Mucosa of descending colon (tissue), 3 donors: ENCODE results near the gene SAMD4A. TPM values are rescaled to one million over a fixed set of nuclear protein-coding genes. Genes with fewer than 3 reads are reported as not detected.
A peak's percentile ranks its signal among the peaks of the same experiment; 100 is the strongest.

Source experiments
- ATAC-seq: fragments of 200-7000 bp; cut with Tn5 transposase; one replicate; pipeline ENCODE4 v1.9.1; 2020; ENCODE audit warnings: mild to moderate bottlenecking, moderate library complexity
- DNase-seq, 3 donors: peaks; one replicate each; pipeline ENCODE4 v3.0.0-alpha.2; 2020
- H3K36me3 ChIP-seq: fragments of 200-600 bp; one replicate; pipeline ENCODE4 v1.8.0; 2021; ENCODE audit warnings: low read depth, mild to moderate bottlenecking
- H3K4me1 ChIP-seq: fragments of 200-600 bp; one replicate; pipeline ENCODE4 v1.8.0; 2021; ENCODE audit warnings: low read depth, mild to moderate bottlenecking
- H3K4me3 ChIP-seq: fragments of 200-600 bp; one replicate; pipeline ENCODE4 v1.8.0; 2021; ENCODE audit warnings: mild to moderate bottlenecking
- H3K9me3 ChIP-seq: fragments of 200-600 bp; one replicate; pipeline ENCODE4 v1.8.0; 2021; ENCODE audit warnings: mild to moderate bottlenecking
- intact Hi-C, 2 donors: fragments of 100-400 bp; cut with DNase I in 1 of 2; cut with micrococcal nuclease in 1 of 2; formaldehyde crosslinking; loops; one replicate each; pipeline versions ENCODE4 v1.11.0 to v1.11.1; 2022; cut with DNase I, micrococcal nuclease
- total RNA-seq, 3 donors: library from RNA; stranded (reverse); fragmentation: NEBNext Ultra II Directional in 2 of 3; extraction: Animal tissue kit (Norgen Biotek cat#: 25700) in 2 of 3; gene quantifications; one replicate each; pipeline versions ENCODE4 v1.2.1 to v1.2.4, GENCODE V29; 2021 to 2023
- TF ChIP-seq, protein P1 (sequence below): fragments of 200-600 bp; IDR thresholded peaks from one replicate; pipeline ENCODE4 v1.8.0; 2022; ENCODE audit warnings: antibody characterized with exemption, mild to moderate bottlenecking
- donor health status: DM: no; HTN: no; CAD: no; lungs with moderate emphysema.
- donor health status: DM: no; HTN: no; CAD: no.
- donor health status: DM: no; HTN: yes; CAD: no.

SAMD4A gene
- total RNA-seq, 3 donors from 2014 or later = 14.7 to 82.1 (median 16.5) TPM

DNA sequence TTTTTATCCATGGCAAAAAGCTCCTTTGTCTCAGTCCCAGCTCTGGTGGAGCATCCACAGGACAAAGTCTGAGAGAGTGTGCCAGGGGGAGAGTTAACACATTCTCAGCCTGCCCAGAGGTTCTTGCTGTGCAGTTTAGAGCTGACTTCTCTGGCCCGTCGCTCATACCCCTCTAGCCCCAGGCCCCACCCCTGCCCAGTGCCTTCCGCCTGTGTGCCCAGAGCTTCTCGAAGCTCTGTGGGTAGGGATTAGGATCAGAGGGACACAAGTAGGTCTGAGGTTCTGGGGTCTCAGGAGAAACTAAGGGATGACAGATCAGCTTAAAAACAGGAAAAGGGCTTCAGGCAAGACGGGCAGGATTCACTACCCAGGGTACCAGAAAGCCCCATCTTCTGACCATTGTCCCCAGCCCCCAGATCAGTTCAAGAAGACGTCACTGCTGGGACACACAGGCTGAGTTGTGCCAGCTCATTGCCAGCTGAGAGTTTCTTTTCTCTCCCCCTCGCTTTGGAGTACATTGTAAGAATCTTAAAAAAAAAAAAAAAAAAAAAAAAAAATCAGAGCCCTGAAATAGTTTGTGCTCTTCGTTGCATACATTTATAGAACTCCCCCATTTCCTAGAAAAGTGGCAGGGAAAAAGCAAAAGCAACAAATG, 208.7 kb downstream of the SAMD4A start:
- intact Hi-C loops = no loop called here
- Histone ChIP-seq H3K4me3 (no peak overlapping the region), H3K36me3 (no peaks in the 10 kb centered on the region), H3K9me3 (no peaks in the 10 kb centered on the region), H3K4me1 (peaks cover 4% of the 10 kb centered on the region)
- DNase-seq (no peak), ATAC-seq (no peak)
- TF ChIP-seq, protein P1, sequence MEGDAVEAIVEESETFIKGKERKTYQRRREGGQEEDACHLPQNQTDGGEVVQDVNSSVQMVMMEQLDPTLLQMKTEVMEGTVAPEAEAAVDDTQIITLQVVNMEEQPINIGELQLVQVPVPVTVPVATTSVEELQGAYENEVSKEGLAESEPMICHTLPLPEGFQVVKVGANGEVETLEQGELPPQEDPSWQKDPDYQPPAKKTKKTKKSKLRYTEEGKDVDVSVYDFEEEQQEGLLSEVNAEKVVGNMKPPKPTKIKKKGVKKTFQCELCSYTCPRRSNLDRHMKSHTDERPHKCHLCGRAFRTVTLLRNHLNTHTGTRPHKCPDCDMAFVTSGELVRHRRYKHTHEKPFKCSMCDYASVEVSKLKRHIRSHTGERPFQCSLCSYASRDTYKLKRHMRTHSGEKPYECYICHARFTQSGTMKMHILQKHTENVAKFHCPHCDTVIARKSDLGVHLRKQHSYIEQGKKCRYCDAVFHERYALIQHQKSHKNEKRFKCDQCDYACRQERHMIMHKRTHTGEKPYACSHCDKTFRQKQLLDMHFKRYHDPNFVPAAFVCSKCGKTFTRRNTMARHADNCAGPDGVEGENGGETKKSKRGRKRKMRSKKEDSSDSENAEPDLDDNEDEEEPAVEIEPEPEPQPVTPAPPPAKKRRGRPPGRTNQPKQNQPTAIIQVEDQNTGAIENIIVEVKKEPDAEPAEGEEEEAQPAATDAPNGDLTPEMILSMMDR = no peak

DNA sequence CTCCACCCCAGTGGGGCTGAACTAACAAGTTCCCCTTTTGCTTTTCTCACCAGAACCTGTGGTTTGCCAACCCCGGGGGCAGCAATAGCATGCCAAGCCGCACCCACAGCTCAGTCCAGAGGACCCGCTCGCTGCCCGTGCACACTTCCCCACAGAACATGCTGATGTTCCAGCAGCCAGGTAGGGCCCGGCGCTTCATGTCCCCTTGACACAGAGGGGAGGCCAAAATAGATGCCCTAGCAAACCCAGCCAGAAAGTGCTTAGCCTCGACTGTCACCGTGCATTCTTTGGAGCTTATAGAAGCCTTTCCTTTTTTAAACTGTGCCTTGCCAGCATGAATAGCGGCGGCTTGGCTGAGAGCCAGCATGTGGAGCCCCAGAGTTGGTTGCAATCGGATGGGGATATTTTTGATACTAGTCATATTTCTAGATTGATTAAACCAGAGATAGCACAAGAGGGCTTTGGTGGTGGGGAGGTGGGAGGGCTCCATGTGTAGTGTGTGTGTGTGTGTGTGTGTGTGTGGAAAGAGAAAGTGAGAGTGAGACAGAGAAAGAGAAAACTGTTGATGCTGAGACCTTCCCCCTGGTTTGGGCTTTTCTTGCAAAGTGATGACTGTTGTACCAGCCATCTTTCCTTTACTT, 209.6 kb downstream of the SAMD4A start:
- Histone ChIP-seq H3K36me3 (no peaks in the 10 kb centered on the region), H3K9me3 (no peaks in the 10 kb centered on the region), H3K4me1 (peaks cover 4% of the 10 kb centered on the region), H3K4me3 (no peak overlapping the region)
- TF ChIP-seq, protein P1 = no peak
- ATAC-seq = no peak
- intact Hi-C loops = no loop called here
- DNase-seq = peak; percentile 21 to 68 (median 36)

DNA sequence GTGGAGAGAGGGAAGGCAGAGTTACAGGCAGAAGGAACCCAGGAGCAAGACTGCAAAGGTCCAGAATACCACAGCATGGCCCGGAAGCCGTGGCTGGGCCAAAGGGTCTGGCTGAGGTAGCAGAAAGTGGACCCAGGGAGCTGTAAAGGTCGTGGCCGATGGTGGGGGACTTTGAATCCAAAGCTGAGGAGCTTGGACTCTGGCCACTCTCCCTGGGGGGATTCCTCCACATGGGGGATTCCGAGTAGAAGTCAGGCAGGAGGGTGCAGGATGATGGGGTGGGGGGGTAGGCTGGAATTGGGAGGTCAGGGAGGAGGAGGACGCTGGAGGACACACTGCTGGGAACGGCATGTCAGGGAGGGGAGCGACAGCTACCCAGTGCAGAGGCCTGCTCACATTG, 210.5 kb downstream of the SAMD4A start:
- TF ChIP-seq, protein P1 = no peak
- Histone ChIP-seq H3K36me3 (no peaks in the 10 kb centered on the region), H3K9me3 (no peaks in the 10 kb centered on the region), H3K4me3 (no peak overlapping the region), H3K4me1 (peaks cover 4% of the 10 kb centered on the region)
- intact Hi-C loops = no loop called here
- DNase-seq (no peak), ATAC-seq (no peak)

DNA sequence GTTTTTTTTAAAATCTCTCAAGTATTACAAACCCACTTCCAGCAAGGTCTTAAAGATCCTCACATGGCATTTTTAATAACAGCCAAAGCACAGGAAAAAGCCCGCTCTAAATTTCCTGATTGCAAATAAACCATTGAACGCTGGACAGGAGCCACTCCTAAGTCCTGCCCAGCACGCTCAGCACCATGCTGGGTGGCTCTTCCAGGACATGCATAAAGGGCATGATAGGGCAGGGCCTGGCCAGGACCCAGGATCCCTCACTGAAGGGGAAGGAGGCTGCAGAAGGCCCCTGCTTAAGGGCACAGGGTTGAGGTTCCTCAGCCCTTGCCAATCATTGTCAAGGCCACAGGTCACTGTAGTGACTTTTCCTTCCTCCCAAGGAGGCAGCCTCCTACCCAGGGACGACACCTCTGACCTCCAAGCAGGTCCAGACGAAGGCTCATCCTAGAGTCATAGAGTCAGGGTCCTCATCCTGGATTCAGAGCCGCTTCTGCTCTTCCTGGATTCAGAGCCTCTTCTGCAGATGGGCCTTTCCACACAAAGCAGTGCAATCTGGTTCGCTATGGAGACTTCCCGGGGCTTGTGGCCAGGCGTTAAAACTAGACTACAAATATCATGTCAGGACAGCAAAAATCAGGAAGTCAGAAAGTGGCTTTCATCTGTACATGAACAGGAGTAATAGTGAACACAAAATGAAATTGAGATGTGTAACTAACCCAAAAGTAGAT, 211.9 kb downstream of the SAMD4A start:
- Histone ChIP-seq H3K4me3 (no peak overlapping the region), H3K9me3 (no peaks in the 10 kb centered on the region), H3K36me3 (no peaks in the 10 kb centered on the region), H3K4me1 (peaks cover 4% of the 10 kb centered on the region)
- TF ChIP-seq, protein P1 = no peak
- no peak for ATAC-seq
- no peak for DNase-seq
- intact Hi-C loops = no loop called here

DNA sequence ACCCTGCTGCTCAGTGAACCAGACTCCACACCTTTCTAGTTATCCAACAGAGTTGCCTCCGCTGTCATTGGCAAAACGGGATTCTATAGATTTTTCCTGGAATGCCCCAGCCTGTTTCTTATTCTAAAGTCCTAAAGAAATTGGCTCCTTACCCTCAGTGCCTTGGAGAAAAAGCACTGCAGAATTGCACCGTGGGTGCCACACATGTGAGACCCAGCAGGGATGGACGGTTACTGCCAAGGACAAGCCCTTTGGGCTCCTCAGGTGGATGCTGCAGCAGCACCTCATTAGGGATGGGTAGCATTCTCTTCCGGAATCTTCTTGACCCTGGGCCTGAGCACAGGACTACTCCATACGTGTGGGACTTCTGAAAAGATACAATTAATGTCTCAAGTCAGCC, 214.2 kb downstream of the SAMD4A start:
- no peaks in the 10 kb centered on the region for H3K9me3 ChIP-seq
- intact Hi-C loops = no loop called here
- DNase-seq (no peak), ATAC-seq (no peak)
- no peaks in the 10 kb centered on the region for H3K36me3 ChIP-seq
- TF ChIP-seq, protein P1 = no peak
- no peaks in the 10 kb centered on the region for H3K4me1 ChIP-seq
- H3K4me3 ChIP-seq = no peak overlapping the region
